Right atrium auricular region (tissue), 2 donors: ENCODE data around the gene PSMB2. TPM values are rescaled to one million over a fixed set of nuclear protein-coding genes. Genes with fewer than 3 reads are reported as not detected.

Experiments
- DNase-seq: peaks from one replicate; pipeline ENCODE4 v3.0.0-alpha.2; 2019; ENCODE audit warnings: low spot score
- H3K27ac ChIP-seq, 2 donors: fragments of 200-600 bp; sonication (generic); 1 replicate in 1 of 2; 2 replicates in 1 of 2; pipeline ENCODE4 v1.5.1; 2016 to 2019
- H3K27me3 ChIP-seq, 2 donors: fragments of 200-600 bp; sonication (generic); one replicate each; pipeline versions ENCODE4 v1.5.1 to v1.6.0; 2017 to 2019
- H3K36me3 ChIP-seq: fragments of 200-600 bp; sonication (generic); one replicate; pipeline ENCODE4 v1.5.1; 2016
- H3K4me1 ChIP-seq, 2 donors: fragments of 200-600 bp; sonication (generic); one replicate each; pipeline versions ENCODE4 v1.5.1 to v1.6.0; 2017 to 2019
- H3K4me3 ChIP-seq, 2 donors: fragments of 200-600 bp; sonication (generic); 1 replicate in 1 of 2; 2 replicates in 1 of 2; pipeline ENCODE4 v1.5.1; 2017 to 2019; ENCODE audit warnings: mild to moderate bottlenecking in 1 of 2, moderate library complexity in 1 of 2
- H3K9me3 ChIP-seq, 2 donors: fragments of 200-600 bp; sonication (generic); one replicate each; pipeline ENCODE4 v1.5.1; 2019
- CTCF ChIP-seq, 2 donors: fragments of 200-600 bp; sonication (generic); IDR thresholded peaks; one replicate each; pipeline ENCODE4 v1.5.1; 2019; ENCODE audit warnings: antibody characterized with exemption in 2 of 2
- total RNA-seq, 2 donors: library from RNA; depleted of rRNA; stranded (reverse); fragments of >200 nt; gene quantifications; one replicate each; pipeline ENCODE4 v1.1.0, GENCODE V29; 2016

The PSMB2 gene
- total RNA-seq, 2 donors from 2014 or later = 30.4 to 31.7 TPM

GRCh38 chr1:35663434-35663833 is 22.1 kb upstream of the PSMB2 start:
- H3K9me3 ChIP-seq = no peaks in the 10 kb centered on the region
- H3K27me3 ChIP-seq = no peaks in the 10 kb centered on the region
- TF ChIP-seq CTCF (IDR thresholded peaks at IDR 0.05) = no peak
- no peak overlapping the region for H3K4me3 ChIP-seq
- no peak for DNase-seq
- H3K4me1 ChIP-seq = no peaks in the 10 kb centered on the region
- H3K36me3 ChIP-seq = no peaks in the 10 kb centered on the region
- H3K27ac ChIP-seq = no peak overlapping the region

- Histone ChIP-seq H3K4me1 (no peaks in the 10 kb centered on the region), H3K36me3 (no peaks in the 10 kb centered on the region), H3K4me3 (no peak overlapping the region), H3K27ac (no peak overlapping the region), H3K27me3 (no peaks in the 10 kb centered on the region), H3K9me3 (no peaks in the 10 kb centered on the region)
- DNase-seq = no peak
- no peak for TF ChIP-seq CTCF (IDR thresholded peaks at IDR 0.05)
Measured at GRCh38 chr1:35661474-35661795, 20.1 kb upstream of the PSMB2 start.

- Histone ChIP-seq H3K27me3 (no peaks in the 10 kb centered on the region), H3K36me3 (no peaks in the 10 kb centered on the region), H3K4me1 (no peaks in the 10 kb centered on the region), H3K27ac (no peak overlapping the region), H3K9me3 (no peaks in the 10 kb centered on the region), H3K4me3 (no peak overlapping the region)
- TF ChIP-seq CTCF (IDR thresholded peaks at IDR 0.05) = no peak
- no peak for DNase-seq
Measured at GRCh38 chr1:35660581-35661473, 19.5 kb upstream of the PSMB2 start.

- no peaks in the 10 kb centered on the region for H3K27me3 ChIP-seq
Measured at GRCh38 chr1:35659589-35659988, 18.3 kb upstream of the PSMB2 start.

GRCh38 chr1:35657851-35658250 is 16.5 kb upstream of the PSMB2 start:
- H3K9me3 ChIP-seq = no peaks in the 10 kb centered on the region
- H3K27ac ChIP-seq = no peak overlapping the region
- no peaks in the 10 kb centered on the region for H3K27me3 ChIP-seq
- no peaks in the 10 kb centered on the region for H3K4me1 ChIP-seq
- no peaks in the 10 kb centered on the region for H3K36me3 ChIP-seq
- no peak overlapping the region for H3K4me3 ChIP-seq
- TF ChIP-seq CTCF (IDR thresholded peaks at IDR 0.05) = no peak
- no peak for DNase-seq

More at GRCh38 chr1:35659589-35659988, 18.3 kb upstream of the PSMB2 start:
- Histone ChIP-seq H3K27ac (no peak overlapping the region), H3K9me3 (no peaks in the 10 kb centered on the region), H3K36me3 (no peaks in the 10 kb centered on the region), H3K4me1 (no peaks in the 10 kb centered on the region), H3K4me3 (no peak overlapping the region)
- no peak for DNase-seq
- no peak for TF ChIP-seq CTCF (IDR thresholded peaks at IDR 0.05)

GRCh38 chr1:35656863-35657232 is 15.5 kb upstream of the PSMB2 start:
- Histone ChIP-seq H3K9me3 (no peaks in the 10 kb centered on the region), H3K4me3 (no peak overlapping the region), H3K27ac (no peak overlapping the region), H3K36me3 (no peaks in the 10 kb centered on the region), H3K27me3 (no peaks in the 10 kb centered on the region), H3K4me1 (no peaks in the 10 kb centered on the region)
- no peak for TF ChIP-seq CTCF (IDR thresholded peaks at IDR 0.05)
- DNase-seq = peak; percentile 34
